DMS53 treated with DMSO at 0.1 percent for 48 hours (cell line): ENCODE data around the gene CEP295NL.
"Not testable (repeated sequence)": the region's sequence is repeated elsewhere in the genome, so short reads cannot be mapped to it uniquely, and the experiment has no call there.

ENCODE experiments used
- DNase-seq: peaks from one replicate; lab custom pipeline; 2025; ENCODE audit not compliant: unreplicated experiment; lab: John Stamatoyannopoulos, UW

Gene CEP295NL

GRCh38 chr17:78910497-78911284 lies 7.7 kb upstream of the CEP295NL start:
- no peak for DNase-seq

DNA sequence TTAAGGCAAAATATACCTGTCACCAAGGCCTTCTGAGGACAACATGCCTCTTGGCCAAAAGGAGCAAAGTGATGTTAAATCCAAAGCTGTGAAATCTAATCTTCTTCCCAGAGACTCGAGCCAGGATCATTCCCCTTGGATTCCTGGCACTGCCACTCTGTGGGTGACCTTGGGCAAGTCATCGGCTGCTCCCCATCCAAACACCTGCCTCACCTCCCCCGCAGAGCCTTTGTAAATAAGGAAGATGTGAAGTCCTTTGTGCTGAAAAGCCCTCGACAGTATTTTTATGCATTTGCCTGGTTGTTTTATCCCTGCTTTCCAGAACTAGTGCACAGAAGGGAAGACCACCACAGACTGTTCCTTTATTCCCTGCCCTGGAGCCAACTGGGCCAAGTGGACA lies 5.4 kb upstream of the CEP295NL start:
- DNase-seq = no peak

DNA sequence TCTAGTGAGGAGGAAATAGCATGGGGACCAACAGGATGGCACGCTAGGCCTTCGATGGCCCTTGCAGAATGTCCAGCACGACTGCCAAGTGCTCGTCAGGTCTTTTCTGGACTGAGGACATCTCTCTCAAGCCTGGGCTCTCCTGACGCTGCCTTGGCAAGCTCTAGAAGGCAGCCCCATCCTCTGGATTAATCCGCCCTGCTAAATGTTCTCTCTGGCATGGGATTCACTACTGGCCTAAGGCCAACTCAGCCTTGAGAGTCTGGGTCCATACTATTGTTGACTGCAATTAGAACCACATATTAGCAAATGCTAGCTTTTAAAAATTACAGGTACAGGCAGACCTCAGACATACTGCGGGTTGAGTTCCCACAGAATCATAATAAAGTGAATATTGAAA lies 2.5 kb upstream of the CEP295NL start:
- DNase-seq = no peak

- DNase-seq = no peak
These were observed 2.1 kb upstream of the CEP295NL start for GRCh38 chr17:78905116-78905515.

GRCh38 chr17:78904371-78904770 lies 1.4 kb upstream of the CEP295NL start:
- DNase-seq = no peak

DNA sequence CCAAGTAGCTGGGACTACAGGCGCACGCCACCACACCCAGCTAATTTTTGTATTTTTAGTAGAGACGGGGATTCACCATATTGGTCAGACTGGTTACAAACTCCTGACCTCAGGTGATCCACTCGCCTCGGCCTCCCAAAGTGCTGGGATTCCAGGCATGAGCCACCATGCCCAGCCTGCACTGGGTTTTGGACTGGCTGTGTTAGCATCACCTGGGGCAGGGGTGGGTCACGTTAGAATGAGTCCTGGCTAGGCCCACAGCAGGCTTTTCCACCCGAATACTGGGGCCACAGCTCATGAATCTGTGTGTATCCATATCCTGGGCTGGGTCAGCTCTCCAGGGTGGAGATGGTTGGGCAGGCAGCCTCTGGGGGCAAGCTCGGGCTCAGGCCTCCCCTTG lies 770 bp downstream of the CEP295NL start:
- not testable (repeated sequence) for DNase-seq

- no peak for DNase-seq
These were observed 1.2 kb downstream of the CEP295NL start for GRCh38 chr17:78901806-78902205.

- DNase-seq = no peak
These were observed 2.2 kb downstream of the CEP295NL start for GRCh38 chr17:78900816-78901215.

DNA sequence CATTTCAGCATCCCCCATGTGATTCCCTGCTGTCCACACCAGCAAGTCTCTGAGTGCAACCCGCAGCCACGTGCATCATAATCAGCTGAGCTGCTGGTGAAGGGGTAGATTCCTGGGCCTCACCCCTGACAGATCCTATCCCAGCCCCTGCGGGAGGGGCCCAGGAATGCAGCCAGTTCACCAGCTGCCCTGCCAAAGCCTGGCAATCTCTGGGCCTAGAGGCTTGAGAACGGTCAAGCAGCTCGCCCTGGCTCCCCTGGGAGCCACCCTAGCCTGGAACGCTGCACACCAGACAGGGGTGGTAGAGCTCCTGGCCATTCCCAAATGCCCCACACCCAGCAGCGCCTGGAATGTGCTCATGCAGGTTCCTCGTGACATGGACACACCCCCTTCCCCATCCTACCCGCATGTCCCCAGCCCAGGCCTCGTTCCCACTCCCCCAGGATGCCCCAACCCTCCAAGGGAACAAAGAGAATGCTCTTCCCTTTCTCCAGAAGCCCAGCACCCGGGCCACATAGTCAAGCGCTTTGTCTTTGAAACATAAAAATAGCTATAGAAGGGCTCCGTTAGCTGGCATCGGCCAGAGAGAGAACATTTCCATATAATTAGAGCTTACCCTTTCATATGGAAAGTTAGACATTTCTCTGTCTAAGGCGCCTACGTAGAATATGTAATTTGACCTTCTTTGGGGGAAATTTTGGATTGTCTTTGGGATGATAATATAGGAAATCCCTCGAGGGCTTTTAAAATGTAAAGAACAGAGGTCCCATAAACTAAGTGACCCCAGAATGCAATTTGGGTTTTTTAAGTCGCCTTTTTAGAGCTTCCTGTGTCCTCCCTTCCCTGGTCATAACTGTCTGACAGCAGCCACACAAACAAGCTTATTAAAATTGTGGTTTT lies 3.4 kb downstream of the CEP295NL start:
- no peak for DNase-seq

GRCh38 chr17:78898947-78899346 lies 4.1 kb downstream of the CEP295NL start:
- no peak for DNase-seq

DNA sequence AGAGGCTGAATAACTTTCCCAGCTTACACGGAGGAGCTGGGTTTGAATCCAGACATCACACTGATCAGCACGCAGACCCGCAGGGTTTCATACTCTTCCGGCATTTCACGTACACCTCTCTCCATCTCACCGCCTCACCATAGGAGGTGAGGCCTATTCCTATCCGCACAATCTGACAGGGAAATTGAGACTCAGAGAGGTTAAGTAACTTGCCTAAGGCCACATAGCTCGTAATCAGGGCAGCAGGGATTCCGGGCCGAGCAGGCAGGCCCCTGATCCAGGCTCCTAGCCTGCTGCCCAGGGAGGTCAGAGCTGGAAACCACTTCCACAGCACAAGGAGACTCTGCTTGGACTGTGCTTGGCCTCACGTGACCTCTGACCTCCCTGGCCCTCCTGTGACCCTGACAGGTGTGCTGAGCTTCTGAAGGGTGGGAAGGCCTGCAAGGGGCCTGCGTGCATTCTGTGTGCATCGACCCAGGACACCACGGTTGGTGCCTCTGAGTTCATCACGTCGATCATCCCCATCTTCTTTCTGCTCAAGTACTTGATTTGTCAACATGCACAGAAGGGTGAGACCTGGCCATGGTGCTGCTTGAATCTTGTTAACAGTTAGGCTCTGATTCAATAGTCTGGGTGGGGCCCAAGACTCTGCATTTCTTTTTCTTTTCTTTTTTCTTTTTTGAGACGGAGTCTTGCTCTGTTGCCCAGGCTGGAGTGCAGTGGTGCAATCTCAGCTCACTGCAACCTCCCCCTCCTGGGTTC lies 4.7 kb downstream of the CEP295NL start:
- no peak for DNase-seq

GRCh38 chr17:78897664-78898047 lies 5.3 kb downstream of the CEP295NL start:
- no peak for DNase-seq

DNA sequence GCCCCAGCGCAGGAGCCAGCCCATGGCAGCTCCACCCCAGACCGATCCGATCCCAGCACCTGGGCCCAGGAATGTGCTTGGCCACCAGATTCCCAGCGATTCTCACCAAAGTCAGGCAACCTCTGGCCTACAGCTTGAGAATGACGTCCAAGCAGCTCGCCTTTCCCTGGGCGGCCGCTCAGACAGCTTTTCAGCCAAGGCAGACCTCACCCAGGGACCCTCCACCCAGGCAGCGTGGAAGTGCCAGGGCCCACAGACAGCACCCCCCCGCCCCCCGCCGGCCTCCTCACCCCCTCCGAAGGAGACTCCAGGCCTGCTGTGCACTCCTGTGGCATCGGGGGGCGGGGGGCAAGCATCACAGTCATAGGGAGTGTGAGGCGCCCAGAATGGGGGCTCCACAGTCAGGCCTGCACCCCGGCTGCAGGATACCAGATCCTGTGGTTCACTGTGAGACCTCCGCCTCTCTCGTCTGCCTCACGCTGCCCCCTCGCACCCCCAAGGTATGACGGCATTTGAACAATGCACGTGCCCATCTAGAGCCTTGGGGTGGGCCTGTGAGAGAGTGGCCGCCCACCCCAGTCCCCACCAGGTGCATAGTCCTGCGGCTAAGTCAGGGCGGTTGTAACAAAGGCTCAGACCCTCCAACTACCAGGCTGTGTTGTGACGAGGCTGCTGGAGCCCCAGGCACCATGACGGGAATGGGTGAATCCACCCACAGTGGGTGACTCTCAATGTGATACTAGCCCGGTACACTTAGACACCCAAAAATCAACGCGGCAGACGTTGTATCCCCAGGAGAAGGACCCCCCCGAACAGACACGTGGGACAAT lies 6.0 kb downstream of the CEP295NL start:
- DNase-seq = no peak

DNA sequence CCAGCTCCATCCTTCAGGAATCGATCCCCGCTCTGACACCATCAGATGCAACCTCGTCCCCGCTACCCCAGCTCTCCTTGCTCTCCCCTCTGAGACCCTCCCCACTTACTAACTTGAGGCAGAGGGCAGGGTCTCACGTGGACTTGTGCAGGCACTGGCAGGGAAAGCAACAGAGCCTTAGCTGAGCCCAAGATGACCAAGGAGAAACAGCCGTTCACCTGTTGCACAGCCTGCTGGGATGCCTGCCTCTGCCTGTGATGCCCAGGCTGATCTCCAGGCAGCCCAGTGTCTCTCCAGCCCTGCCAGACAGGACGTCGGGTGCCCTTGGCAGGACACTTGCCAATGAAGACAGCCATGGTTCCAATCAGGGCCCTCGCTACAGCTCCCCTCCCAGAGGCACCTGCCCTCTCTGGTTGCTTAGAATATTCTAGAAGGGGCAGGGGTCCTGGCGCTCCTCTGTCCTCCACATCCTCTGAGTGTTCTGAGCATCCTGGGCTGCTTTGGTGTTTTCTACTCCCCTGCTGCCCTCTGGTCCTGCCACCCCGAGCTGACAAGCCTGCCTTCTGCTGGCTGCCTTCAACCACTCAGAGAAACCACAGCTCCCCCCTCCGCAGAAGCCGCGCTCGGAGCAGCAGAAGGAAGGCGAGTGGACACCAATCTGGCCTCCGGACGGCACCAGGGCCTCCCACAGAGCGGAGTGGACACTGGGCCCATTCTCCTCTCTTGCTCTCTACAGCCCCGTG lies 6.7 kb downstream of the CEP295NL start:
- no peak for DNase-seq

GRCh38 chr17:78895322-78895721 lies 7.7 kb downstream of the CEP295NL start:
- DNase-seq = no peak

GRCh38 chr17:78893684-78894083 lies 9.3 kb downstream of the CEP295NL start:
- no peak for DNase-seq

- DNase-seq = no peak
These were observed 10.0 kb downstream of the CEP295NL start for GRCh38 chr17:78892936-78893379.

DNA sequence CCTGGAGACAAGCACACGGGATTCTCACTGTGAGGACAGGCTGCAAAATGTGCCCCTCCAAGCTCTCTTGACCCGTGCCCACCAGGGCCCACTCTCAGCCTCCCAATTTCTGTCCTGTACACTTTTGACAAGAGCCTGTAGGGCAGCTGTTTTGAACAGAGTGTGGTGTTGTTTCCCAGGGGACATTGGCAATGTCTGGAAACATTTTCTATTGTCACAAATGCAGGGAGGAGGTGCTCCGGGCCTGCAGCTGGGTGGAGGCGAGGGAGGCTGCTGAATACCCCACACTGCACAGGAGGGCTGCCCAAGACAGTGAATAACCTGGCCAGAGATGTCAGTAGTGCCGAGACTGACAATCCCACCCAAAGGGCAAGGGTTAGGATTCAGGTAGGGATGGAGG lies 10.5 kb downstream of the CEP295NL start:
- no peak for DNase-seq

GRCh38 chr17:78892062-78892456 lies 10.9 kb downstream of the CEP295NL start:
- no peak for DNase-seq
